NCI-H128 (cell line): ENCODE measurements around the gene DNAI7.

ENCODE experiments used
- DNase-seq: peaks from one replicate; lab custom pipeline; 2025; ENCODE audit not compliant: unreplicated experiment; lab: John Stamatoyannopoulos, UW

Gene DNAI7

GRCh38 chr12:25186038-25186787, 8.7 kb downstream of the DNAI7 start:
- DNase-seq, result no peak

- no peak for DNase-seq
Observed at GRCh38 chr12:25184132-25184531, 10.8 kb downstream of the DNAI7 start.

GRCh38 chr12:25182765-25183164, 12.2 kb downstream of the DNAI7 start:
- DNase-seq, result no peak

GRCh38 chr12:25162866-25163265, 32.1 kb downstream of the DNAI7 start:
- DNase-seq, result no peak

- no peak for DNase-seq
Observed at GRCh38 chr12:25156061-25156460, 38.9 kb downstream of the DNAI7 start.

- no peak for DNase-seq
Observed at GRCh38 chr12:25155022-25155576, 39.9 kb downstream of the DNAI7 start.

GRCh38 chr12:25152055-25152454, 42.9 kb downstream of the DNAI7 start:
- DNase-seq, result no peak

- DNase-seq, result no peak
Observed at GRCh38 chr12:25151476-25151875, 43.5 kb downstream of the DNAI7 start.

- DNase-seq, result no peak
Observed at GRCh38 chr12:25146686-25147085, 48.3 kb downstream of the DNAI7 start.

GRCh38 chr12:25135531-25136154, 59.3 kb downstream of the DNAI7 start:
- DNase-seq, result no peak

GRCh38 chr12:25131270-25131669, 63.7 kb downstream of the DNAI7 start:
- DNase-seq, result no peak

- DNase-seq, result no peak
Observed at GRCh38 chr12:25130741-25131188, 64.2 kb downstream of the DNAI7 start.

- DNase-seq, result no peak
Observed at GRCh38 chr12:25126746-25127145, 68.2 kb downstream of the DNAI7 start.

- no peak for DNase-seq
Observed at GRCh38 chr12:25126101-25126500, 68.9 kb downstream of the DNAI7 start.

- DNase-seq, result no peak
Observed at GRCh38 chr12:25124493-25124892, 70.5 kb downstream of the DNAI7 start.

GRCh38 chr12:25123126-25123525, 71.8 kb downstream of the DNAI7 start:
- DNase-seq, result no peak

GRCh38 chr12:25121916-25122315, 73.0 kb downstream of the DNAI7 start:
- no peak for DNase-seq

GRCh38 chr12:25121110-25121509, 73.8 kb downstream of the DNAI7 start:
- DNase-seq, result no peak

GRCh38 chr12:25119020-25119419, 75.9 kb downstream of the DNAI7 start:
- DNase-seq, result no peak

- DNase-seq, result no peak
Observed at GRCh38 chr12:25115677-25116076, 79.3 kb downstream of the DNAI7 start.

GRCh38 chr12:25113651-25114050, 81.3 kb downstream of the DNAI7 start:
- no peak for DNase-seq

GRCh38 chr12:25110260-25110659, 84.7 kb downstream of the DNAI7 start:
- DNase-seq, result no peak
